ENCODE data around the gene SLC27A1.

The SLC27A1 gene

DNA sequence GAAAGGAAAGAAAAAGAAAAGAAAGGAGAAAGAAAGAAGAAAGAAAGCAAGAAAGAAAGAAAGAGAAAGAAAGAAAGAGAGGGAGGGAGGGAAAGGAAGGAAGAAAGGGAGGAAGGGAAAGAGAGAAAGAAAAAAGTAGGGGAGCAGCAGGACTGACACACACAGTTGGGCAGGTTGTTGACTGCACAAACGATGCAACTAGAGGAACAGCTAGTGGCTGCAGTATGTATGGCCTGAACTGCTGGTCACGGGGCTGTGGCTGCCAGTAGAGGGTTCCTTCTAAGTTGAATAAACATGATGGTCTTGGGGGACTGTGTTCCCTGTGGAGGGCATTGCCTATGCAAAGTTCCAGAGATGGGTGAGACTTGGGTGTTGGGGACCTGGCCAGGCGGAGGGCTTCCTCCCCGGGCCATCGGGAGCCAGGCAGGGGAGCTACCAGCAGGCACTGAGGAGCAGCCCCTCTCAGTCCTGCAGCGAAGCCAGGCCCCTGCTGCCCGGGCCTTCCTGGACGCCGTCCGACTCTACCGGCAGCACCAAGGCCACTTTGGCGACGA, 68.4 kb downstream of the SLC27A1 start (continued):
- TF ChIP-seq, protein P1, sequence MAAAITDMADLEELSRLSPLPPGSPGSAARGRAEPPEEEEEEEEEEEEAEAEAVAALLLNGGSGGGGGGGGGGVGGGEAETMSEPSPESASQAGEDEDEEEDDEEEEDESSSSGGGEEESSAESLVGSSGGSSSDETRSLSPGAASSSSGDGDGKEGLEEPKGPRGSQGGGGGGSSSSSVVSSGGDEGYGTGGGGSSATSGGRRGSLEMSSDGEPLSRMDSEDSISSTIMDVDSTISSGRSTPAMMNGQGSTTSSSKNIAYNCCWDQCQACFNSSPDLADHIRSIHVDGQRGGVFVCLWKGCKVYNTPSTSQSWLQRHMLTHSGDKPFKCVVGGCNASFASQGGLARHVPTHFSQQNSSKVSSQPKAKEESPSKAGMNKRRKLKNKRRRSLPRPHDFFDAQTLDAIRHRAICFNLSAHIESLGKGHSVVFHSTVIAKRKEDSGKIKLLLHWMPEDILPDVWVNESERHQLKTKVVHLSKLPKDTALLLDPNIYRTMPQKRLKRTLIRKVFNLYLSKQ (tag by site-specific recombination; IDR thresholded peaks at IDR 0.05; ENCODE audit: borderline replicate concordance): no peak
- TF ChIP-seq MYNN (tag by site-specific recombination; IDR thresholded peaks at IDR 0.05; ENCODE audit: borderline replicate concordance): no peak
- no peak for TF ChIP-seq ZNF221 (tag by site-specific recombination; IDR thresholded peaks at IDR 0.05; ENCODE audit: borderline replicate concordance)
- TF ChIP-seq ZNF211 (tag by site-specific recombination; IDR thresholded peaks at IDR 0.05; ENCODE audit: low read depth): no peak
- no peak for TF ChIP-seq ZNF302 (tag by site-specific recombination; IDR thresholded peaks at IDR 0.05; ENCODE audit: low read depth)
- TF ChIP-seq OSR2 (tag by site-specific recombination; IDR thresholded peaks at IDR 0.05): no peak
- no peak for TF ChIP-seq ZFHX2 (tag by site-specific recombination; conservative IDR thresholded peaks at IDR 0.05)
- TF ChIP-seq, protein P2, sequence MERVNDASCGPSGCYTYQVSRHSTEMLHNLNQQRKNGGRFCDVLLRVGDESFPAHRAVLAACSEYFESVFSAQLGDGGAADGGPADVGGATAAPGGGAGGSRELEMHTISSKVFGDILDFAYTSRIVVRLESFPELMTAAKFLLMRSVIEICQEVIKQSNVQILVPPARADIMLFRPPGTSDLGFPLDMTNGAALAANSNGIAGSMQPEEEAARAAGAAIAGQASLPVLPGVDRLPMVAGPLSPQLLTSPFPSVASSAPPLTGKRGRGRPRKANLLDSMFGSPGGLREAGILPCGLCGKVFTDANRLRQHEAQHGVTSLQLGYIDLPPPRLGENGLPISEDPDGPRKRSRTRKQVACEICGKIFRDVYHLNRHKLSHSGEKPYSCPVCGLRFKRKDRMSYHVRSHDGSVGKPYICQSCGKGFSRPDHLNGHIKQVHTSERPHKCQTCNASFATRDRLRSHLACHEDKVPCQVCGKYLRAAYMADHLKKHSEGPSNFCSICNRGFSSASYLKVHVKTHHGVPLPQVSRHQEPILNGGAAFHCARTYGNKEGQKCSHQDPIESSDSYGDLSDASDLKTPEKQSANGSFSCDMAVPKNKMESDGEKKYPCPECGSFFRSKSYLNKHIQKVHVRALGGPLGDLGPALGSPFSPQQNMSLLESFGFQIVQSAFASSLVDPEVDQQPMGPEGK (tag by site-specific recombination; IDR thresholded peaks at IDR 0.05): no peak
- TF ChIP-seq ZNF596 (tag by site-specific recombination; IDR thresholded peaks at IDR 0.05): no peak
- no peak for TF ChIP-seq ZNF624 (tag by site-specific recombination; IDR thresholded peaks at IDR 0.05)
- TF ChIP-seq, protein P3, sequence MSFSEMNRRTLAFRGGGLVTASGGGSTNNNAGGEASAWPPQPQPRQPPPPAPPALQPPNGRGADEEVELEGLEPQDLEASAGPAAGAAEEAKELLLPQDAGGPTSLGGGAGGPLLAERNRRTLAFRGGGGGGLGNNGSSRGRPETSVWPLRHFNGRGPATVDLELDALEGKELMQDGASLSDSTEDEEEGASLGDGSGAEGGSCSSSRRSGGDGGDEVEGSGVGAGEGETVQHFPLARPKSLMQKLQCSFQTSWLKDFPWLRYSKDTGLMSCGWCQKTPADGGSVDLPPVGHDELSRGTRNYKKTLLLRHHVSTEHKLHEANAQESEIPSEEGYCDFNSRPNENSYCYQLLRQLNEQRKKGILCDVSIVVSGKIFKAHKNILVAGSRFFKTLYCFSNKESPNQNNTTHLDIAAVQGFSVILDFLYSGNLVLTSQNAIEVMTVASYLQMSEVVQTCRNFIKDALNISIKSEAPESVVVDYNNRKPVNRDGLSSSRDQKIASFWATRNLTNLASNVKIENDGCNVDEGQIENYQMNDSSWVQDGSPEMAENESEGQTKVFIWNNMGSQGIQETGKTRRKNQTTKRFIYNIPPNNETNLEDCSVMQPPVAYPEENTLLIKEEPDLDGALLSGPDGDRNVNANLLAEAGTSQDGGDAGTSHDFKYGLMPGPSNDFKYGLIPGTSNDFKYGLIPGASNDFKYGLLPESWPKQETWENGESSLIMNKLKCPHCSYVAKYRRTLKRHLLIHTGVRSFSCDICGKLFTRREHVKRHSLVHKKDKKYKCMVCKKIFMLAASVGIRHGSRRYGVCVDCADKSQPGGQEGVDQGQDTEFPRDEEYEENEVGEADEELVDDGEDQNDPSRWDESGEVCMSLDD (tag by site-specific recombination; IDR thresholded peaks at IDR 0.05): peak; percentile 52; the same call in 1 of the 2 replicates
- 0 out of 2 replicates have a peak, but pooled peaks have one; percentile 19 for TF ChIP-seq ZNF791 (tag by site-specific recombination; IDR thresholded peaks at IDR 0.05)
- no peak for TF ChIP-seq ZNF214 (tag by site-specific recombination; IDR thresholded peaks at IDR 0.05; ENCODE audit: borderline replicate concordance)
- no peak for TF ChIP-seq ZFP69B (tag by site-specific recombination; IDR thresholded peaks at IDR 0.05)
- TF ChIP-seq ZNF600 (tag by site-specific recombination; IDR thresholded peaks at IDR 0.05): no peak
- peak; percentile 8; the same call in 1 of the 2 replicates for TF ChIP-seq ZFP3 (tag by site-specific recombination; IDR thresholded peaks at IDR 0.05; ENCODE audit: low read depth)
- TF ChIP-seq ZNF24 (tag by site-specific recombination; IDR thresholded peaks at IDR 0.05): no peak
- TF ChIP-seq, protein P4, sequence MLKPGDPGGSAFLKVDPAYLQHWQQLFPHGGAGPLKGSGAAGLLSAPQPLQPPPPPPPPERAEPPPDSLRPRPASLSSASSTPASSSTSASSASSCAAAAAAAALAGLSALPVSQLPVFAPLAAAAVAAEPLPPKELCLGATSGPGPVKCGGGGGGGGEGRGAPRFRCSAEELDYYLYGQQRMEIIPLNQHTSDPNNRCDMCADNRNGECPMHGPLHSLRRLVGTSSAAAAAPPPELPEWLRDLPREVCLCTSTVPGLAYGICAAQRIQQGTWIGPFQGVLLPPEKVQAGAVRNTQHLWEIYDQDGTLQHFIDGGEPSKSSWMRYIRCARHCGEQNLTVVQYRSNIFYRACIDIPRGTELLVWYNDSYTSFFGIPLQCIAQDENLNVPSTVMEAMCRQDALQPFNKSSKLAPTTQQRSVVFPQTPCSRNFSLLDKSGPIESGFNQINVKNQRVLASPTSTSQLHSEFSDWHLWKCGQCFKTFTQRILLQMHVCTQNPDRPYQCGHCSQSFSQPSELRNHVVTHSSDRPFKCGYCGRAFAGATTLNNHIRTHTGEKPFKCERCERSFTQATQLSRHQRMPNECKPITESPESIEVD (tag by site-specific recombination; IDR thresholded peaks at IDR 0.05): no peak
- TF ChIP-seq, protein P5, sequence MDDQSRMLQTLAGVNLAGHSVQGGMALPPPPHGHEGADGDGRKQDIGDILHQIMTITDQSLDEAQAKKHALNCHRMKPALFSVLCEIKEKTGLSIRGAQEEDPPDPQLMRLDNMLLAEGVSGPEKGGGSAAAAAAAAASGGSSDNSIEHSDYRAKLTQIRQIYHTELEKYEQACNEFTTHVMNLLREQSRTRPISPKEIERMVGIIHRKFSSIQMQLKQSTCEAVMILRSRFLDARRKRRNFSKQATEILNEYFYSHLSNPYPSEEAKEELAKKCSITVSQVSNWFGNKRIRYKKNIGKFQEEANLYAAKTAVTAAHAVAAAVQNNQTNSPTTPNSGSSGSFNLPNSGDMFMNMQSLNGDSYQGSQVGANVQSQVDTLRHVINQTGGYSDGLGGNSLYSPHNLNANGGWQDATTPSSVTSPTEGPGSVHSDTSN (CRISPR knock-in tag; IDR thresholded peaks at IDR 0.05): no peak
- TF ChIP-seq BCL11A (tag by site-specific recombination; IDR thresholded peaks at IDR 0.05; ENCODE audit: low read depth): peak; percentile 31; the same call in 1 of the 2 replicates
- no peak for TF ChIP-seq GLI4 (tag by site-specific recombination; IDR thresholded peaks at IDR 0.05)
- TF ChIP-seq SP3 (tag by site-specific recombination; IDR thresholded peaks at IDR 0.05): no peak
- no peak for TF ChIP-seq ZNF423 (tag by site-specific recombination; IDR thresholded peaks at IDR 0.05)
- no peak; the same call in 1 of the 2 replicates for TF ChIP-seq ZBTB1 (tag by site-specific recombination; IDR thresholded peaks at IDR 0.05)
- TF ChIP-seq ZNF530 (tag by site-specific recombination; IDR thresholded peaks at IDR 0.05; ENCODE audit: low read depth): no peak
- TF ChIP-seq ZNF114 (tag by site-specific recombination; IDR thresholded peaks at IDR 0.05): no peak
- TF ChIP-seq ZNF777 (tag by site-specific recombination; IDR thresholded peaks at IDR 0.05; ENCODE audit: borderline replicate concordance): no peak
- no peak for TF ChIP-seq SALL2 (tag by site-specific recombination; IDR thresholded peaks at IDR 0.05; ENCODE audit: borderline replicate concordance)
- no peak for TF ChIP-seq ZNF629 (tag by site-specific recombination; IDR thresholded peaks at IDR 0.05)
- TF ChIP-seq, protein P6, sequence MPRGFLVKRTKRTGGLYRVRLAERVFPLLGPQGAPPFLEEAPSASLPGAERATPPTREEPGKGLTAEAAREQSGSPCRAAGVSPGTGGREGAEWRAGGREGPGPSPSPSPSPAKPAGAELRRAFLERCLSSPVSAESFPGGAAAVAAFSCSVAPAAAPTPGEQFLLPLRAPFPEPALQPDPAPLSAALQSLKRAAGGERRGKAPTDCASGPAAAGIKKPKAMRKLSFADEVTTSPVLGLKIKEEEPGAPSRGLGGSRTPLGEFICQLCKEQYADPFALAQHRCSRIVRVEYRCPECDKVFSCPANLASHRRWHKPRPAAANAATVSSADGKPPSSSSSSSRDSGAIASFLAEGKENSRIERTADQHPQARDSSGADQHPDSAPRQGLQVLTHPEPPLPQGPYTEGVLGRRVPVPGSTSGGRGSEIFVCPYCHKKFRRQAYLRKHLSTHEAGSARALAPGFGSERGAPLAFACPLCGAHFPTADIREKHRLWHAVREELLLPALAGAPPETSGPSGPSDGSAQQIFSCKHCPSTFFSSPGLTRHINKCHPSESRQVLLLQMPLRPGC (tag by site-specific recombination; IDR thresholded peaks at IDR 0.05): no peak
